GM12891 (cell line): Measurements from ENCODE around the gene CALCB.

Experiments used
- POLR2A ChIP-seq: IDR thresholded peaks from 2 replicates; pipeline ENCODE4 v1.6.1; 2011; ENCODE audit warnings: low read depth, low read length, control low read depth
- POLR2AphosphoS5 ChIP-seq: IDR thresholded peaks from 2 replicates; pipeline ENCODE4 v1.6.1; 2011; ENCODE audit warnings: low read depth, low read length, control low read depth
- POU2F2 ChIP-seq: IDR thresholded peaks from 2 replicates; pipeline ENCODE4 v1.6.1; 2011; ENCODE audit warnings: low read depth, mild to moderate bottlenecking, control low read depth, low read length, moderate library complexity

- no peak for TF ChIP-seq POLR2A
- no peak for TF ChIP-seq POU2F2
- no peak for TF ChIP-seq POLR2AphosphoS5
Observed at GRCh38 chr11:15093432-15093831, 20.0 kb downstream of the CALCB start.
